NCI-H2227 (cell line): Measurements from ENCODE around the gene FARP2.
"Not testable (repeated sequence)": the region's sequence is repeated elsewhere in the genome, so short reads cannot be mapped to it uniquely, and the experiment has no call there.

Experiments
- DNase-seq: peaks from one replicate; lab custom pipeline; 2025; ENCODE audit not compliant: unreplicated experiment; lab: John Stamatoyannopoulos, UW

FARP2 gene

DNA sequence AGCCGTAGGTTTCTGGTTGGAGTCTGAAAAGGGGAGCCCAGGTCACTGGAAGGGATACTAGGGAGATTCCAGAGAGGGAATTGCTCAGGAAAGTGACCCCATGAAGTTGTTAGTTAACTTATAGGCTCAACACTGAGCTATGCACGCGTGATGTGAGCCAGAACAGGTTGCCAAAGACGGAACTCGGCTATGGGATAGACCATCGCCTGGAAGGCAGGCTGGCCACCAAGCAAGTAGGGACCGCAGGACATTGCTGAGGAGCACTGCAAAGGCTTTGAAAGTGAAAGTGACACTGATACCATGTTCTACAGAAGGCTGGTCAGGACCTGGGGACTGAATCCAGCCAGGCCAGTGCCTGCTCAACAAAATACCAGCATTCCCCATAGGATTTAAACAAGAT is 7.3 kb downstream of the FARP2 start:
- no peak for DNase-seq

DNA sequence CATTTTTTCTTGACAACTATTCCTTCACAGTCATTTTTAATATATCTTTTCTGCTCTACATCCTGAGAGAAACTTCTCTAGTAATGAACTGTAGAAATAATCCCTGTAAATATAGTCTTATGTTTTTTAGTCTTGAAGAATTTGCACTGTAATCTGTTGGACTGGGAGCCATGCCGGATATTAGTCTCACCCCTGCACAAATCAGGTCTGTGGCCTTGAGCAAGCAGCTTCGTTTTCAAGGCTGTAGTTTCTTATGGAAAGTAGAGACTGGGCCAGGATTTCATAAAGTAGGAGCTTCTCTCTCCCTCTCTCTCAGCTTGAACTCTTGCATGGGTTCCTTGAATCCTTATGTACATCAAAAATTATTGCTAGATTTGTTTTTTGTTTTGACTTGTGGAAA is 8.7 kb downstream of the FARP2 start:
- DNase-seq = no peak

DNA sequence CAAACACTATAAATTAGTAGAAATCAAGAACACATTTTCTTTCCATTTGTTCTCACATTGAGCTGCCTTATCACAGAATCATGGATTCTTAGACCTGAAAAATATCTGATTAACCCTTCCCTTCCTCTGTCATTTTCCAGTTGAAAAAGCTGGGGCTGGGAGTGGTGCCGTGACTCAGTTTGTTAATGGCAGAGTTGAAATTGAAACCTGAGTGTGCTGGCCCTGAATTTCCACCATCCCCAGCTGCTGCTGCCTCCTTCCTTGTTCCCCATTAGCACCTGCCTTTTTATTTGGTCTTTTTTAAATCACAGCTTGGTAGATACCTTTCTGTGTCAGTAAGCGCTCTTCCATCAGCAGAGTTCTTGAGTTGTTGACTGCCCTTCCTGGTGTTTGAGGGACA is 10.6 kb downstream of the FARP2 start:
- DNase-seq = no peak

DNA sequence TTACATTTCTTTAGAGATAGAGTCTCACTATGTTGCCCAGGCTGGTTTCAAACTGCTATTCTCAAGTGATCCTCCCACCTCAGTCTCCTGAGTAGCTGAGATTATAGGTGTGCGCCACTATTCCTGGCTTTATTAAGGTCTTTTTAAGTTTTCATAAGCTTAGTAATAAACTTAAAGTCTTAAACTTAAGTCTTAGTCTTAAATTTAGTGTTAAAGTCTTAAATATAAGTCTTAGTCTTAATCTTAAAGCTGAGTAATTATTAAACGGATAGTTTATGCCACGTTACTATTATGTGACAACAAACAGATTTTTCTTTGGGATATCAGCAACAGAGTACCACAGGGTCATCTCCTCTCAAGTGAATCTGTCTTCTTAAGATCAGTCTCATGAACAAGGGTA is 12.6 kb downstream of the FARP2 start:
- no peak for DNase-seq

DNA sequence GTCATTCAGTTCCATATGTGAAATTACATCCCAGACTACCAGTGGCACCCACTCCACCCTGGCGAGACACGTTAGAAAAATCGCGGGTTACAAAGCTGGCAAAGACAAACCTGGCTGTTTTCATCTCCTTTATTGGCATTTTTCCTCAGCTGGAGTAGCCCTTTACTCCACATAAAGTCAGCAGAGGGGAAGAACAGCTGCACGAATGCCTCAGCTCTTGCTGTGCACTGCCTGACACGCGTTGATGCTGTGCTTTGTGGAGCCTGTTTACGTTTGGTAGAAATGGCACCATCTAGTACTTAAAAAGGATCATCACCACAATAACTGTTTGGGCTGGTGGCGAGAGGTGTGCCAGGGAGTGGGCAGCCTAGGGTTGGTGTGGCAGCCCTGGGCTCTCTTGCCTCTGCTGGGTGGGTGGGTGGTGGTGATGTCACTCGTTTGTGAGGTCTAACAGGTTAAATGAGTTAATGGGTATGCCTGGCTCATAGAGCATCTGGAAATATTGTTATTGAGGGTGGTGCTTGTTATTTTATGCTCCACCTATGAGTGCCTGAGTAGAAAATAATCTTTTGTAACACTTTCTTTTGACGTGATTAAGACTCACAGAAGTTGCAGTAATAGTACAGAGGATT is 16.4 kb downstream of the FARP2 start:
- DNase-seq = no peak

DNA sequence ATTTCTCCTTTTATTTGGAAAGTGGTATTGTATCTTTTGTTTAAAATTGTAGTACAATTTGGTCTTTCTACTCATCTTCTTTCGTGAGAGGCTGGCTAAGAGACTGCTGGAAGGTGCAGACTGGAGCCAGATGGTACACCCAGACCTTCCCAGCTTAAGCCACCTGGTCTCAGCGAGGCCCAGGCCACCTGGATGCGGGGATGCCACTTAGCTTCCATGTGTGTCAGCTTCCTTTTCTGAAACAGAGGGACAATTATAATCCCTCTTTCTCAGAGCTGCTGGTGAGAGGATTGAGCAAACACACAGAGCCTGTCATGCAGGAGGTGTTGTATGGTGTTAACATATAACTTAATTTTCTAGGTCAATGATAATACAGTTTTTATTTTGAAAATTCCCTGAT is 17.4 kb downstream of the FARP2 start:
- DNase-seq = no peak

DNA sequence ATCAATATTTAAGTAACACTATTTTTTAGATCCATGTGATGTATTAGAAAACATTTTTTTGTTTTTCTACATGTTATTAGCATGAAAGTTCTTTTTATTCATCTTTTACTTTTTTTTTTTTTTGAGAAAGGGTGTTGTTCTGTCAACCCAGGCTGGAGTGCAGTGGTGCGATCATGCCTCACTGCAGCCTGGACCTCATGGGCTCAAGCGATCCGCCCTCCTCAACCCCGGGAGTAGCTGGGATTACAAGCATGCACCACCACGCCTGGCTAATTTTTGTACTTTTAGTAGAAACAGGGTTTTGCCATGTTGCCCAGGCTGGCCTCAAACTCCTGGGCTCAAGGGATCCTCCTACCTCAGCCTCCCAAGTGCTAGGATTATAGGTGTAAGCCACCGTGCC is 17.8 kb downstream of the FARP2 start:
- DNase-seq = not testable (repeated sequence)

DNA sequence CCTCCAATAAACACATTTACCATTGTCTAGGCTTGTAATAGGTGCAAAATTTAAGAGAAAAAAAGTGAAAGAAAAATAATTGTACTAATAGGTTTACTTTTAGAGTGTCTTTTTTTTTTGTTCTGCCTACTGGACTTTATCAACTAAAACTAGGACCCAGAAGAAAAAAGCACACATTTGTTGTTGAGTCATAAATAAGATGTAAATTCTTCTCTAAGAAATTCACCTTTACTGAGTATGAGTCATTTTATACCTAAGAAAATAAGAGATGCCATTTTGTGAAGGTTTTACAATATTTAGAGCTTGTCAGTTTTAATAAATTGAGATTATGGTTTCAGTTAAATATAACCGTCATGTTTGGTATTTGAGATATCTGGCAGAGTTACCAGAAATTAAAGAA is 19.2 kb downstream of the FARP2 start:
- no peak for DNase-seq

DNA sequence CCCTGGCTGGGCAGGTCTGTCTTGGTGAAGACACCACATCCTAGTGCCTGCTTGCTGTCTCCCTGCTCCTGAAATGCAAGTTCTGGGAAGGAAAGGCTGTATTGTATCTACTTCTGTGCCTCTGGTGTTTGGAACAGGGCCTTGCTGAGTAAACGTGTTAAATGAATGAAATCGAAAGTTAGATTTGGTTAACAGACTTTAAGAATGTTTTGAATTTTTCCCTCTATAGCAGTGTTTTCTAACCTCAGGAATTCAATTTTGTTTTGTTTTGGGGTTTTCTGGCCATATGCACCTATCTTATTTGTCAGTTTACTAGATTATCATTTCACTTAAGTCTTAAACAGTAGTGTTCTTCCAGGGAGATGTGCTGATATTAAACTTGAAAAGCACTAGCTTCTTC is 20.7 kb downstream of the FARP2 start:
- no peak for DNase-seq

DNA sequence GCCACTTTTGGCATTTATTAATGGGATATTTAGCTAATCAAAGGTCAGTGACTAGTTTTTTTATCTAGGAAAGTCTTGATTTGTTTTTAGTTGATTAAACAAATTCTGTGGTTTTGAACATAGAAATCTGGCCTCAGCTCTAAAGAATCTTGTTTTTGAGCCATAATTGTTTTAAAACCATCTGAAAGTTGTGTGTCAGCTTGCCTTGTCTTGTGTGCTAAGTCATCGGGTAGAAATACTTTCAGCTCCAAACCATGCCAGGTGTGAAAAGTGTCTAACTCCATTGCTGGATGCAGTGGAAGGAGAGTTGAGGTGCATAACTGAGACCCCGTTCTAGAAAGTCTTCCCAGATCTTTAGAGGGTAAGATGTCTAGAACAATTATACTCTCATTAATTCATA is 22.7 kb downstream of the FARP2 start:
- DNase-seq = no peak

DNA sequence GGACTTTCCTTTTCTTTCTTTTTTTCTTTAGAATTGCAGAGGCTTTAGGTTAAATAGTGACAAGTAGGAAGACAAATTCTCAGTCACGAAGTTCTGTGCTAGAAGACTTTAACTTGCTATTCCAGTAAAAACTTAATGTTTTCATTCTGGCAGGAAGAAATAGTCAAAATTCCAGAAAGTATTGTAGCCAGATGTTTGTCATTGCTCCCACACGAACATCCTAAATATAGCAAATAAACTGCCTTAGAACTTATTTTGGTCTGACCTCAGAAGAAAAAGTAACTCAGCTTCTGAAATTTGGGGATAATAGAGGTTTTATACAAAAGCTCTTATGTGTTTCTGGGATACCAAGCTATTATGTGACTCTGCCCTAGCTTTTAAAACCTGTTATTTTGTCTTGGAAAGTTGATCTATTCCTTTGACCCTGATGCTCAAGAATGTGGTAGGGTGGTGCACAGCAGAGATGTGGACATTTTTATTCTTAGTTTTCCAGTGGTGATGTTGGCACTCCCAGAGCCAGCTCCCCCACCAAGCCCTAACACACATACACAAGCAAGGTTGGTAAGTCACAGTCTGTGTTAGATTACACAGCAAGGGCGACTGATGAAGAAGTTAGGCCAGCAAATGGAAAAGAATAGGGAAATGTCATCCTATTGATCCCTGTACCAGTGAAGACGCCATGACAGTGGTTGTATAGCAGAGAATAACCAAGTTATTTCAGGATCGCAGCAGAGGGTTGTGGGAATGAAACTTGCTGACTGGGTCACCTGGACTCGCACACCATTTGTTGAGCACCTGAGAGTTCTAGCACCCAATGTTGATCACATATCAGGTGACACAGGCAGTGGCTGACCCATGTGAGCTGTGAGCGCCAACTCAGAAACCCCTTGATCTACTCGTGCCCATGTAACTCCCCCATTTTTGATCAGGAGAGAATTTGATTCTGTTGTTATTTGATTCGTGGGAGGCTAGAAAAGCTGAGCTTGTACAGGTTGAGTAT is 23.7 kb downstream of the FARP2 start:
- no peak for DNase-seq

DNA sequence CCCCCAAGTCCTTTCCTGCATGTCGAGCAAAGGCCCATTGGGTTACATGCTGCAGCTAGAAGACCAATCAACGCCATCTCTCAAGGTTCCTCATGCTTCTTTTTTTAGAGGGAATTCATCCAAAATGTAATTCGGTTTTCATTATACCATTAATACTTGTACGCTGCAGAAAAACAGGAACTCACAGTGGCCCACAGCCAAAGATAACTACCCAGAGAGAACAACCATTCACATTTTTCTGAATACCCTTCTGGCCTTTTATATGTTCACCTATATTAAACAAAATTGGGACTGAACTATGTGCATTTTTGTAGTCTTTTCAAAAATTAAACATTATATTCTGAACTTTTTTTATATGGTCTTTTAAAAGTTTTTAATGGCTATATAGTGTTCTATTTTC is 25.8 kb downstream of the FARP2 start:
- no peak for DNase-seq

DNA sequence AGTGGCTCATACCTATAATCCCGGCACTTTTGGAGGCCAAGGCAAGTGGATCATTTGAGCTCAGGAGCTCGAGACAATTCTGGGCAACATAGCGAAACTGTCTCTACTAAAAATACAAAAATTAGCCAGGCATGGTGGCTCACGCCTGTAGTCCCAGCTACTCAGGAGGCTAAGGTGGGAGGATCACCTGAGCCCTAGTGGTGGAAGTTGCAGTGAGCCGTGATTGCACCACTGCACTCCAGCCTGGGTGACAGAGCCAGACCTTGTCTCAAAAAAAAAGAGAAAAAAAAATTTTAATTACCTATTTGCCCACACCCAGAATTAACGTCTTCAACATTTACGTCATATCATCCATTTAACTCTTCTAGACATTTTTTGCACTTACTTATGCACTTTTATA is 29.4 kb downstream of the FARP2 start:
- not testable (repeated sequence) for DNase-seq

DNA sequence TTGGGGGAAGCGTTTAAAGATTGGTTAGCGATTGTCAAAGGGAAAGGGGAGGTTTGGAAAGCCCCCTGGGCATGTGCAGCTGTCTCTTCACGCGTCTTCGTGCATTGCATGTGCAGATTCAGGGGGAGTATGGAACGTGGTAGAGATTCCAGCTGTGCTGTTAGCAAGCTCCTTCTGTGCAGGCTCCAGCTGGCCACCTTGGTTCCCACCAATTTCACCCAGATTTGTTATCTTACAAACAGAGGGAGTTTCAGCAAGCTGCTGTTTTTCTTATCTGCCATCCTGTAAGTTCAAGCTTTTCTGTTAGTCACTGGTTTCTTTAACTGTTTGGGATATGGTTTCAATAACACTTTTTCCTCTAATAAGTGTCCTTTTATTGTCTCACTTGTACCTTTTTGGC is 30.4 kb downstream of the FARP2 start:
- DNase-seq = no peak

DNA sequence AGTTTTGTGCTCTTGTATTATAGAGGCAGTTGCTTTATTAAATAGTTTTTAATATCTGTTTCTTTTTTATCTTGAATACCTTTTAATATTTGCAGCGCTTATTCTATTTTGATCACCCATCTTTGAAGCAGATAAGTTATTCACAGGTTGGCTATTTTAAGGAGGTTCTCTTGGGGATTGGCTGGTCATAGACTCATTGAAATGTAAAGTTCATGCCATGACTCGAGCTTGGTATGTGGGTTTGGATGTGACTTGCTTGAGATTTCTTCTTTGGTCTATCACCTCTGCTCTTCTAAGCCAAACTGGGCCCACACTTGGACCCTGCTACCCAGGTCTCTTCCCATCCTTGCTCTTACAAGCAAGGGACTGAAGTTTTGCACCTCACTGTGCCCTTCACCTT is 33.6 kb downstream of the FARP2 start:
- DNase-seq = no peak

DNA sequence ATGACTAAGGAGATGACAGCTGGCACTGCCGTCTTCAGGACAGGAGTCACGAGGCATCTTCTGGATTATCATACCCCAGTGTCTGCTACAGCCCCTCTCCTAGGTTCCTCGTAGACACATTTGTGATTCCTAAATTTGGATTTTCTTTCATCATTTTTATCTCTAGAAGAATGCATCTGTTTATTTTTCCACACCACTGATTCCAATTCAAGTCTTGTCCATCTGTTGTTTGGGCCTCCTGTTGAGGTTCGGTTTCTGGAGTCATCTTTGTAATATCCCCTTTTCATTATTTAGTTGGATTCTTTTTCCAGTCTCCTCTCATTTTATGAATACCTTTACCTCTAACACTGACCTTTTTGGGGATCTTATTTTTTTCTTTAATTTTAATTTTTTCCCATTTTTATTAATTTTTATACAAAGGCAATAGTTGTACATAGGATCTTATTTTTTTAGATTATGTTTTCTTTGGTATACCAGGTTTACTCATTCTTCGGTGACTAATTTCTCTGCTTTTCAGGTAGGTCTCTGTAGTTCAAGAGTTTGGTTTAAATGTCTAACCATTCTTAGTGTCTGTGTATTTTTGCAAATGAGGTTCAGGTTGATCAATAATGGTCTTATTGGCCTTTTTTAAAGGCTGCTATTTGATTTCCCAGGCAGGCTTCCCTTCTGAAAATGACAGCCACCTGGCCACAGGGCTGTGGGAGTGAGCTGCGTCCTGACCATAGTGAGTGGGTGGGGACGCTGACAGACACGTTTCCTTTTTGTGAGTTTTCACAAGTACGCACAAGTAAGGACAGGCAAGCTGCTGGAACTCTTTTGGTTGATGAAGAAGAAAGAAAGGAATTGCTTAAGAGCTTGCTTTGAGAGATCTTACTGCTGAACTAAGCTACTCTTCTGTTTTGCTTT is 34.5 kb downstream of the FARP2 start:
- no peak for DNase-seq

DNA sequence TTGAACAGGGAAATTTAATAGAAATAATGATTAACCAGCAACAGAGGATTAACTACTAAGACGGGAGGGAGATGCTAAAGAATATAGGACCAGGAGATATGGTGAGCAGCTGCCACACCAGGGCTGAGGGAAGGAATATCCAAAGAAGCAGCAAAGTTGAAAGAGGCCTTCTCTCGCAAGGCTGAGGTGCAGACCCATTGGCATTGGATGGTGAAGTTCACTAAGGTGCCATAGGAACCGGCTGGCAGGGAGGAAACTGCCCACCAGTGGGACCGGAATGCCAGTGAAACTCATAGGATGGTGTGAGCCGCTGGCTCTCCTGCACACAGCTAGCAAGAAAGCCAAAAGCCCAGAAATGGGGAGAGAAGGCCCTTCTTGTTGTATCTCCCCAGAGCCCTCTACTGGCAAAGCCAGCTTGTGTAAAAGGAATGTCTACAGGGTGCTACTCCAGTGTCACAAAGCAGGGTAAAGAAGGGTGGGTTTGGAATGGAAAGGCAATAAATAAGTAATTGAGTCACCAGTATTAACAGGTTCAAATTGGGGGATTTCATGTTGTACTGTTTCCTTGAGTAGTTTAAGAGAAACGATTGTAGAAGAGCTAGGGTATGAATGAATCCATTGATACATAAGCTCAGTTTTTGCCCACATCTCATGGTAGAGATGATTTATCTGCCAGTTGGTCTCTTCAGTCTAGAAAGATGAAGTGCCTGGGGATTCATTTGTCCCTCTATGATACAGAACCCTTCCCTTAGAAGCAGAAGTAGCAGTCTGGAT is 36.0 kb downstream of the FARP2 start:
- no peak for DNase-seq

DNA sequence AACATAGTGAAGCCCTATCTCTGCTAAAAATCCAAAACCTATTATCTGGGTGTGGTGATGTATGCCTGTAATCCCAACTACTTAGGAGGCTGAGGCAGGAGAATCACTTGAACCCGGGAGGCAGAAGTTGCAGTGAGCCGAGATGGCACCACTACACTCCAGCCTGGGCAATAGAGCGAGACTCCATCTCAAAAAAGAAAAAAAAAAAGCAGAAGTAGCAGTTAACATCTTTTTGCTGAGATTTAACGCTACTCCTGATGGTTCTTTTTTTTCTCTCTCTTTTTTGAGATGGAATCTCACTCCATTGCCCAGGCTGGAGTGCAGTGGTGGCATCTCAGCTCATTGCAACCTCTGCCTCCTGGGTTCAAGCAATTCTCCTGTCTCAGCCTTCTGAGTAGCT is 36.7 kb downstream of the FARP2 start:
- DNase-seq = not testable (repeated sequence)

DNA sequence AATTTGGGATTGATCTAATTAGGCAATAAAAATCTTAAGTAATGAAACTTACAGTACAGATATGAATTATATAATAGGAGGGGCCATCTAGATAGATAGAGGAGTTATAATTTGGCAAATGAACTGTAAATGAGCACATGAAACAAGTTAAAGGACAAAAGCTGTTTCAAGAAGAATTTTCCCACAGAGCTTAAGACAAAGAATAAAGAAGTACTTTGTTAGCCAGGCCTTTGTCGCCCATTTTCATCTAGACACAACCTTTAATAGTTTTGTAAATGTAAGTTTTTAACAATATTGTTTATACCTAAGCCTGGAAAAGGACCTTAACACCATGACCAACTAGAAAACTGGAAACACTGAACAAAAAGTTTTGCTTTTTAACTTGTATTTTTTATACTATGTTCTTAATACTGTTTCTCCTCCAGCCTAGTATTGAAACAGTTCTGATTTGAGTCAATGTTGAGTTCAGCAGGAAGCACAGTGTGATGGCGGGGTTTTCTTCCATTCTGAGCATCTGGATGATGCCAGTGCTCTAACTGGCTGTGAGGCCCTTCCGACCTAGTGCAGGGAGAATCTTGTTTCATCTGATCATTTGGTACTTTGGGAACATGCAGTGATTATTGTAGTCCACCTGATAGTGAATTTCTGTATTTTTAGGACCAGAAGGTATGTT is 37.6 kb downstream of the FARP2 start:
- no peak for DNase-seq

DNA sequence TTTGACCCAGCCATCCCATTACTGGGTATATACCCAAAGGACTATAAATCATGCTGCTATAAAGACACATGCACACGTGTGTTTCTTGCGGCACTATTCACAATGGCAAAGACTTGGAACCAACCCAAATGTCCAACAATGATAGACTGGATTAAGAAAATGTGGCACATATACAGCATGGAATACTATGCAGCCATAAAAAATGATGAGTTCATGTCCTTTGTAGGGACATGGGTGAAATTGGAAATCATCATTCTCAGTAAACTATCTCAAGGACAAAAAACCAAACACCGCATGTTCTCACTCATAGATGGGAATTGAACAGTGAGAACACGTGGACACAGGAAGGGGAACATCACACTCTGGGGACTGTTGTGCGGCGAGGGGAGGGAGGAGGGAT is 40.7 kb downstream of the FARP2 start:
- DNase-seq = not testable (repeated sequence)
